Coronary artery (tissue), 2 donors: ENCODE data around the gene ABR.

Experiments used
- DNase-seq: peaks from one replicate; pipeline ENCODE4 v3.0.0-alpha.2; 2017; ENCODE audit warnings: low spot score
- H3K27ac ChIP-seq, 2 donors: fragments of 200-600 bp; sonication (generic); one replicate each; pipeline ENCODE4 v1.5.1; 2016 to 2019
- H3K4me3 ChIP-seq: fragments of 200-600 bp; sonication (generic); 2 replicates; pipeline ENCODE4 v1.5.1; 2016; ENCODE audit warnings: mild to moderate bottlenecking, moderate library complexity
- CTCF ChIP-seq: fragments of 200-600 bp; sonication (generic); IDR thresholded peaks from one replicate; pipeline ENCODE4 v1.5.1; 2019; ENCODE audit warnings: antibody characterized with exemption

The ABR gene

GRCh38 chr17:1058423-1059130, 121.2 kb downstream of the ABR start:
- TF ChIP-seq CTCF, result peak; percentile 24
- Histone ChIP-seq H3K4me3 (no peak overlapping the region), H3K27ac (no peak overlapping the region)
- no peak for DNase-seq

GRCh38 chr17:1056761-1057160, 123.0 kb downstream of the ABR start:
- DNase-seq, result no peak
- peak overlapping the region in 1 of 2 donors; percentile 44 for H3K27ac ChIP-seq
- no peak for TF ChIP-seq CTCF
- no peak overlapping the region for H3K4me3 ChIP-seq

GRCh38 chr17:1055751-1056645, 123.8 kb downstream of the ABR start:
- TF ChIP-seq CTCF, result peak; percentile 87
- no peak for DNase-seq
- no peak overlapping the region for H3K4me3 ChIP-seq
- H3K27ac ChIP-seq, result peak overlapping the region; percentile 44 to 47

- DNase-seq, result no peak
- H3K27ac ChIP-seq, result no peak overlapping the region
- TF ChIP-seq CTCF, result no peak
Measured at GRCh38 chr17:1055231-1055630, 124.5 kb downstream of the ABR start.

GRCh38 chr17:1054656-1055055, 125.1 kb downstream of the ABR start:
- no peak overlapping the region for H3K27ac ChIP-seq
- no peak for DNase-seq

More at GRCh38 chr17:1055231-1055630, 124.5 kb downstream of the ABR start:
- H3K4me3 ChIP-seq, result no peak overlapping the region

GRCh38 chr17:1053661-1054360, 126.0 kb downstream of the ABR start:
- no peak overlapping the region for H3K27ac ChIP-seq
- TF ChIP-seq CTCF, result no peak
- no peak overlapping the region for H3K4me3 ChIP-seq
- no peak for DNase-seq

More at GRCh38 chr17:1054656-1055055, 125.1 kb downstream of the ABR start:
- TF ChIP-seq CTCF, result no peak
- no peak overlapping the region for H3K4me3 ChIP-seq
